AG10803 (cell line): Measurements from ENCODE around the gene CASTOR2.

ENCODE experiments used
- DNase-seq: peaks from one replicate; pipeline ENCODE4 v3.0.0; 2010; ENCODE audit warnings: low read depth
- H3K4me3 ChIP-seq: 2 replicates; pipeline ENCODE4 v1.5.1; 2011; ENCODE audit warnings: mild to moderate bottlenecking, low read length, control low read depth
- CTCF ChIP-seq: conservative IDR thresholded peaks from 2 replicates; pipeline ENCODE4 v1.5.1; 2011; ENCODE audit warnings: mild to moderate bottlenecking, low read length, control low read depth, inconsistent platforms

The CASTOR2 gene

DNA sequence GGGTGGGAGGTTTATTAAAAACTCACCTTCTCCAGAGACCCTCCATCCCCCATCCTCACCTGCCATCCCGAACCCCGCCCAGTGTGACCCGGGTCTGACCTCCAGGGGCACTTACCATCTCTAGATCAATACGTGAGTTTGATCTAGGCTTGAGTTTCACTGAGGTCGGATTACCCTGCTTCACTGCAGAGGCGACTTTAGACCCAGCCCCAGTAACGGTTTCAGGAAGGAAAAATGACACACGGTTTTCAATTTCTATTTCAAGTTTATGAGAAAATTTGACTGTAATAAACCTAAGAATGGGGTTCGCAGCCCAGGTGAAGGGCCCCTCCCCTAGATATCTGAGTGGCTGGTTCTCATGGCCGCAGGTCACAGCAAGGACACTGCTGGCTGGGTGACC, 76.0 kb downstream of the CASTOR2 start:
- no peak for DNase-seq
- TF ChIP-seq CTCF: no peak

DNA sequence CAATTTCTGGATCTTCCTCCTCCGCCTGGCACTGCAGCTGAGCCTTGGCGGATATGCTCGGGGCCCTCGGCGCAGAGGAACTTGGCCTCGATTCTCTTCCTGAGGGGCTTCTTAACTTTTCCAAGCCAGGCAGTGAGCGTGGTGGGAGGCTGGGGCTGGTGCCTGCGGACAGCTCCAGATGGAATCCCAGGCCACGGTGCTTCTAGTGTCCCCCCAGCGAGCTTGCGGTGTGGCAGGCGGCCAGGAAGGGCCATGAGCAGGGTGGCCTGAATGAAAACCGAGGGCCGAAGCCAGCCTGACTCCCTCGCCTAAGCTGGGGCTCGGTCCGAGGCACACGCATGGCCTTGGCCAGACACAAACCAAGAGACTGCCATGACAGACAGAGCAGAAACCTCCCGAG, 77.8 kb downstream of the CASTOR2 start:
- H3K4me3 ChIP-seq: no peak overlapping the region
- DNase-seq: peak; percentile 26
- no peak for TF ChIP-seq CTCF

More for the DNA sequence above, 76.0 kb downstream of the CASTOR2 start:
- H3K4me3 ChIP-seq: no peak overlapping the region

DNA sequence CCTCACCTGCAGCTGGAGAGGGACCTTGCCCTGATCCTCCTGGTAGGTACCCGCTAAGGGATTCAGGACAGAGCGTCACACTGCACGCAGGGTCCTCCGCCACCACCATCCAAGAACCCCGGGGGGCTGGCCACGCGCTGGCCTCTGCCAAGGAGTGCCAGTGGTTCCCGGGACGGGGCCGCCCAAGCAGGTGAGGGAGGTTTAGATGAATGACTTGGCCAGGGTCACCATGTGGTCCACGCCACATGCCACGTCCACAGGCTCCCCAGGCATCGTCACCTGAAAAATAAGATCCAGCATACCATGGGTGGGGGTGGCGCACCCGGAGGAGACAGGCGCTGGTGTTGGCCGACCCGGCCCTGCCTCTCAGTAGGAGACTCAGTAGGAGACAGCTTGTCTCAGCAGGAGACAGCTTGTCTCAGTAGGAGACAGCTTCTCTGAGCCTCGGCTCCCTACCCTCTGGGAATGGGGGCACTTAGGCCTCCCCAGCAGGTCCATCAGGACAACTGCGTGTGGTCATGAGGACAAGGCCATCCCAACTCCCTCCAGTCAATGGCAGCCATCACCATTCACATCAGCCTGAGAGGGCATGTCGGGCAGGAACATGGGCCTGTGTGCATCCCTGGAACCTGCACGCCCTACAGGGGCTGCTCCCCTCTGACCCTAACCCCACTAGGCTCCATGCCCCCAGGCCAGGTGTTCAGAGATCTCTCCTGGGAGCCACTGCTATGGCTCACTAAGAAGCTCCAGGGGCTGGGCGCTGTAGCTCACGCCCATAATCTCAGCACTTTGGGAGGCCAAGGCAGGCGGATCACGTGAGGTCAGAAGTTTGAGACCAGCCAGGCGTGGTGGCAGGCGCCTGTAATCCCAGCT, 78.6 kb downstream of the CASTOR2 start:
- DNase-seq: no peak
- no peak overlapping the region for H3K4me3 ChIP-seq
- no peak for TF ChIP-seq CTCF

DNA sequence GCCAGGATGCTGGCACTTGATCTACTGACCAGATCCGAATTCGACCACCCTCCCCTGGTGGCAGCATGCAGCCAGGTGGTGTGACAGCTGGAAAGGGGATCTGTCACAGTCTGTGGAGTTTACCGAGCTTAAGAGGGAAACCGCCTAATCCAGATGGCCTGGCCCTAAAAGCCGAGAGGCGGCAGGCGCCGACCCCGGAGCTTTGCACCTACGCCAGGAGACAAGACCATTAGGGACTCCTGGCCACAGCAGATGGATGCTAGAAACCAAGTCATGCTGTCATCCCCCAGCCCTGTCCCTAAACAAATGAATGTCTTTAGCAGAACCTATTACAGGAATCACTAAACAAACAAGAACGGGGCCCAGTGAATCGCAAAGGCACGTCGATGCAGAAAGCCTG, 81.4 kb downstream of the CASTOR2 start:
- no peak for TF ChIP-seq CTCF
- no peak for DNase-seq
- H3K4me3 ChIP-seq: no peak overlapping the region

DNA sequence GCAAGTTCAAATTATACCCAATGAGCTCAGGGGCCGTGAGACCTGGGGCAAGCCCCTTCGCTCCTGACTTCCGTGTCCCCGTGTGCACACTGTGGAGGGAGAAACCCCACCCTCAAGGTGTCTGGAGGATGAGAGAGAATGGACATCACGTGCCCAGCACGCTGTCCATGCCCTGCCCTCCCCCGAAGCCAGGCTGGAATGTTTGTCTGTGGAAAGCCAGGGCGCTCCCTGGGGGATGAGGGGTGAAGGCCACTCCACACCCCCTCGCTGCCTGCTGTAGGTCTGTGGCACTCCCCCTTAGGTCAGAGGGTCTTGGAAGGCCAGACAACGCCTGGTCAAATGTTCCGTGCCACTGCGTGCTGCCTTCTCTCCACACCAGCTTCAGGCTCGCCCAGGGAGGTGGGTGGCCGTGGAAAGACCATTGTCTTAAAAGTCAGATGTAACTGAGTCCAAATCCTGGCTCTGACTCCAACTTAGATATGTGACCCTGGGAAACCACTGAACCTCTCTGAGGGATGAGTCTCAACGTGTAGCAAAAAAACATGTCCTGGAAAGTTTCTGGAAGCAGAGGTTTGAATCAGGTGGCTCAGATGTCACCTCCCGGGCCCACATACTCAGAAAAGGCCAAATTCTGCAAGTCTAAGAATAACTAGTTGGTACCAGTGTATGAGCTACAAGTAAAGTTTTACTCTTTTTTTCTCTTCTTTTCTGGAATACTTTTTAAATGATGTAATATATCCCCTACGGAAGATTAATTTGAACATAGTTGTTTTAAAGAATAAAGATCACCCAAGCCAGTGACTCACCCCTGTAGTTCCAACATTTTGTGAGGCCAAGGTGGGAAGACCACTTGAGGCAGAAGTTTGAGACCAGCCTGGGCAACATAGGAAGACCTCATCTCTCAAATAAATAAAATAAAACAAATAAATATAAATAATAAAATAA, 84.2 kb downstream of the CASTOR2 start:
- no peak for TF ChIP-seq CTCF
- DNase-seq: peak; percentile 26
- no peak overlapping the region for H3K4me3 ChIP-seq

GRCh38 chr7:75049817-75050216, 85.3 kb downstream of the CASTOR2 start:
- no peak overlapping the region for H3K4me3 ChIP-seq
- DNase-seq: no peak
- no peak for TF ChIP-seq CTCF

DNA sequence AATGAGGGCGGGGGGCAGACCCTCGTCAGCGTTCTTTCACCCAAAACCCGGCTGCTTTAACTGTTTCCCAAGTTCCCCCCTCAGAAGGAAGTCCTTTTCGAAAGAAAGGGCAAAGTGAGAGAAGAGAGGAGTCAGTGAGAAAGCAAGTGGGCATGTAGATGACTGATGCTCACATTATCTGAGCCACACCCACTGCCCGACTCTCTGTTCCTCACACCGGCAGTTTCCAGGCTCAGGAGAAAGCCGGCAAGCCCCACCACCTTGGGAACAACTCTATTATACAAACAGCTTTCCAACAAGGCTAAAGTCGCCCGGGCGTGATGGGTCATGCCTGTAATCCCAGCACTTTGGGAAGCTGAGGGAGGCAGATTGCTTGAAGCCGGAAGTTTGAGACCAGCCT, 86.0 kb downstream of the CASTOR2 start:
- no peak for TF ChIP-seq CTCF
- no peak overlapping the region for H3K4me3 ChIP-seq
- no peak for DNase-seq
